ENCODE data around the gene KCNIP1.

DNA sequence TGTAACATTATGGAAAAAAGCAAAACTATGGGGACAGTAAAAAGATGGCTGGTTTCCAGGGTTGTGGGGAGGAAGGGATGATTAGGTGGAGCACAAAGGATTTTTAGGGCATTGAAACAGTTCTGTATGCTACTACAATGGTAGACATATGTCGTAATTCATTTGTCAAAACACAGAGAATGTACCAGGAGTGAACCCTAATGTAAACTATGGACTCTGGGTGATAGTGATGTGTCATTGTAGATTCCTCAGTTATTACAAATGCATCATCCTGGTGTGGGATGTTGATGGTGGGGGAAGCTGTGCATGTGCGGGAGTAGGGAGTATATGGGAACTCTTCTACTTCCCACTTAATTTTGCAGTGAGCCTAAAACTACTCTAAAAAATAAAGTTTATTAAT lies 144.7 kb downstream of the KCNIP1 start:
- TF ChIP-seq NPAS2 (CRISPR knock-in tag; IDR thresholded peaks at IDR 0.05; ENCODE audit: borderline replicate concordance) = no peak
- TF ChIP-seq POLR2A (IDR thresholded peaks at IDR 0.05; ENCODE audit: low read length) = no peak
- TF ChIP-seq E2F6 (IDR thresholded peaks at IDR 0.05; ENCODE audit: borderline replicate concordance, low read depth) = no peak
- no peak for TF ChIP-seq RNF2 (IDR thresholded peaks at IDR 0.05; ENCODE audit: borderline replicate concordance, low read depth)
- TF ChIP-seq FOSB (CRISPR knock-in tag; IDR thresholded peaks at IDR 0.05) = no peak
- TF ChIP-seq BHLHE40 (IDR thresholded peaks at IDR 0.05; ENCODE audit: low read depth, low read length) = no peak
- TF ChIP-seq REST (IDR thresholded peaks at IDR 0.05) = no peak
